SU-DHL-6 (cell line): ENCODE measurements around the gene SH3PXD2B.

ENCODE experiments used
- H2AFZ ChIP-seq: fragments of 200-600 bp; sonication (generic); 2 replicates; pipeline ENCODE4 v1.6.1; 2014; ENCODE audit warnings: low read depth, mild to moderate bottlenecking, moderate library complexity, mixed read lengths, antibody characterized with exemption, low read length; ENCODE audit not compliant: severe bottlenecking
- H3F3A ChIP-seq: fragments of 200-600 bp; shearing (Covaris generic); 2 replicates; pipeline ENCODE4 v1.6.0; 2016; ENCODE audit warnings: antibody characterized with exemption, mild to moderate bottlenecking; ENCODE audit not compliant: insufficient read depth
- H3K27ac ChIP-seq: fragments of 200-600 bp; sonication (generic); 2 replicates; pipeline ENCODE4 v1.5.1; 2016; ENCODE audit warnings: low read depth, mild to moderate bottlenecking, low read length, moderate library complexity, mixed read lengths
- H3K27me3 ChIP-seq: fragments of 200-600 bp; sonication (generic), shearing (Covaris generic); 2 replicates; pipeline ENCODE4 v1.6.0; 2014; ENCODE audit warnings: mild to moderate bottlenecking, low read length
- H3K36me3 ChIP-seq: fragments of 200-600 bp; sonication (generic); 2 replicates; pipeline ENCODE4 v1.6.1; 2014; ENCODE audit warnings: mild to moderate bottlenecking, low read length, mixed read lengths
- H3K4me2 ChIP-seq: fragments of 300-600, 200-600 bp; shearing (Covaris generic), sonication (generic); 2 replicates; pipeline ENCODE4 v1.6.0; 2014; ENCODE audit warnings: low read length, low read depth, mild to moderate bottlenecking; ENCODE audit not compliant: poor library complexity, severe bottlenecking
- H3K4me3 ChIP-seq: fragments of 200-600 bp; sonication (generic); 2 replicates; pipeline ENCODE4 v1.5.1; 2014; ENCODE audit warnings: antibody characterized with exemption, low read length, mild to moderate bottlenecking, mixed read lengths; ENCODE audit not compliant: insufficient read depth, poor library complexity, severe bottlenecking
- H3K79me2 ChIP-seq: fragments of 200-600 bp; sonication (generic); 2 replicates; pipeline ENCODE4 v1.6.1; 2014; ENCODE audit warnings: mild to moderate bottlenecking, low read length, moderate library complexity; ENCODE audit not compliant: insufficient read depth
- H3K9ac ChIP-seq: fragments of 200-600 bp; sonication (generic); 2 replicates; pipeline ENCODE4 v1.7.0; 2014; ENCODE audit warnings: mild to moderate bottlenecking, low read length
- H3K9me2 ChIP-seq: fragments of 200-600 bp; sonication (generic); replicated peaks from 2 replicates; pipeline ENCODE4 v1.6.1; 2014; ENCODE audit warnings: low read length; ENCODE audit not compliant: insufficient read depth
- H3K9me3 ChIP-seq: fragments of 200-600 bp; sonication (generic); 2 replicates; pipeline ENCODE4 v1.6.1; 2014; ENCODE audit warnings: low read length, mixed read lengths; ENCODE audit not compliant: insufficient read depth
- H4K20me1 ChIP-seq: fragments of 200-600 bp; sonication (generic); 2 replicates; pipeline ENCODE4 v1.6.1; 2014; ENCODE audit warnings: low read depth, mild to moderate bottlenecking, antibody characterized with exemption, low read length, moderate library complexity, mixed read lengths
- EZH2phosphoT487 ChIP-seq: fragments of 200-600 bp; sonication (generic), shearing (Covaris generic); conservative IDR thresholded peaks from 2 replicates; pipeline ENCODE4 v1.6.1; 2018; ENCODE audit warnings: mild to moderate bottlenecking, antibody characterized with exemption, low read length, moderate library complexity, mixed read lengths
- TF ChIP-seq, protein P1 (sequence below): fragments of 200-600 bp; sonication (generic); IDR thresholded peaks from one replicate; pipeline ENCODE4 v1.5.1; 2017; ENCODE audit warnings: antibody characterized with exemption, mild to moderate bottlenecking, low read length, moderate library complexity; ENCODE audit not compliant: insufficient read depth, poor library complexity, severe bottlenecking

The SH3PXD2B gene

GRCh38 chr5:172421020-172421419, 33.3 kb downstream of the SH3PXD2B start:
- 0 out of 2 replicates have a peak, but pooled peaks cover 4% of the 10 kb centered on the region for H3K27me3 ChIP-seq
- no peak overlapping the region for H3K9ac ChIP-seq
- H2AFZ ChIP-seq = no peak overlapping the region
- no peak overlapping the region for H3K4me3 ChIP-seq
- no peaks in the 10 kb centered on the region for H3F3A ChIP-seq
- no peaks in the 10 kb centered on the region for H4K20me1 ChIP-seq
- no peak overlapping the region for H3K27ac ChIP-seq
- H3K4me2 ChIP-seq = no peak overlapping the region
- H3K9me3 ChIP-seq = no peaks in the 10 kb centered on the region
- no peaks in the 10 kb centered on the region for H3K79me2 ChIP-seq
- H3K9me2 ChIP-seq = no peaks in the 10 kb centered on the region
- no peak for TF ChIP-seq EZH2phosphoT487
- TF ChIP-seq, protein P1, sequence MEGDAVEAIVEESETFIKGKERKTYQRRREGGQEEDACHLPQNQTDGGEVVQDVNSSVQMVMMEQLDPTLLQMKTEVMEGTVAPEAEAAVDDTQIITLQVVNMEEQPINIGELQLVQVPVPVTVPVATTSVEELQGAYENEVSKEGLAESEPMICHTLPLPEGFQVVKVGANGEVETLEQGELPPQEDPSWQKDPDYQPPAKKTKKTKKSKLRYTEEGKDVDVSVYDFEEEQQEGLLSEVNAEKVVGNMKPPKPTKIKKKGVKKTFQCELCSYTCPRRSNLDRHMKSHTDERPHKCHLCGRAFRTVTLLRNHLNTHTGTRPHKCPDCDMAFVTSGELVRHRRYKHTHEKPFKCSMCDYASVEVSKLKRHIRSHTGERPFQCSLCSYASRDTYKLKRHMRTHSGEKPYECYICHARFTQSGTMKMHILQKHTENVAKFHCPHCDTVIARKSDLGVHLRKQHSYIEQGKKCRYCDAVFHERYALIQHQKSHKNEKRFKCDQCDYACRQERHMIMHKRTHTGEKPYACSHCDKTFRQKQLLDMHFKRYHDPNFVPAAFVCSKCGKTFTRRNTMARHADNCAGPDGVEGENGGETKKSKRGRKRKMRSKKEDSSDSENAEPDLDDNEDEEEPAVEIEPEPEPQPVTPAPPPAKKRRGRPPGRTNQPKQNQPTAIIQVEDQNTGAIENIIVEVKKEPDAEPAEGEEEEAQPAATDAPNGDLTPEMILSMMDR = no peak
- no peaks in the 10 kb centered on the region for H3K36me3 ChIP-seq

DNA sequence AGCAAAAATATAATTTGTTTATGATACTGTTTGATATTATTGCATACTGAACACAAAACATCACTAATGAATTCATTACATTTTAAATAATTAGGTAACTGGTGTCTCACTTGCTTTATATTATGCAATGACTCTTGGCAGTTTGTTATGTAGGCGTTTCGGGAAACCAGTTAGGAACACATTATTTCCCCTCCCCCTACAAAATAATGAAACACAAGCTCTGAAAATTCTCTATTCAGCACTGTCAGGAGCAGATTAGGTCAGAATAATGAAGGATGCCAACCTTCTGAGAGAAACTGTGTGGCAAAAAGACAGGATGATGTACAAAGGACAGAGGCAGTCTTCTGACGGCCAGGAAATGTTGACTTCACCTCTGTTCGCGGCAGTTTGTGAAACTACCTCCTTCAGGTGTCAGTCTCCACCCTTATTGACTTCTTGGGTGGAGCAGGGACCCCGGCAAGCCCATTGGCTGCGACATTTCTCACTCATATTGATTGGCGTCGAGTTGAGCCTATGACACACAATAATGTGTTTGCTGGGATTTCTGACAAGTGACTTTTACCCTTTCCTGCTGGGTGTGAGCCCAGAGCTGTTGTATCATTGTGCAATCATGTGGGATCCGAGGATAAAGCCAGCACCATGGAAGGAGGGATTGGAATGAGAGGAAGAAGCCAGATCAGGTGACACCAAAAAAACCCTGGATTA, 33.9 kb downstream of the SH3PXD2B start:
- Histone ChIP-seq H3K27me3 (0 out of 2 replicates have a peak, but pooled peaks cover 4% of the 10 kb centered on the region), H4K20me1 (no peaks in the 10 kb centered on the region), H3K9me2 (no peaks in the 10 kb centered on the region), H3K9me3 (no peaks in the 10 kb centered on the region), H3K27ac (no peak overlapping the region), H3K4me3 (no peak overlapping the region), H3K36me3 (no peaks in the 10 kb centered on the region), H3K79me2 (no peaks in the 10 kb centered on the region), H3K9ac (no peak overlapping the region), H3K4me2 (no peak overlapping the region), H2AFZ (no peak overlapping the region), H3F3A (no peaks in the 10 kb centered on the region)
- TF ChIP-seq, protein P1 = no peak
- TF ChIP-seq EZH2phosphoT487 = no peak

GRCh38 chr5:172418862-172419814, 35.2 kb downstream of the SH3PXD2B start:
- Histone ChIP-seq H3K9me3 (no peaks in the 10 kb centered on the region), H3K9me2 (no peaks in the 10 kb centered on the region), H3K4me2 (no peak overlapping the region), H3K36me3 (no peaks in the 10 kb centered on the region), H3K9ac (no peak overlapping the region), H3F3A (no peaks in the 10 kb centered on the region), H3K27me3 (no peaks in the 10 kb centered on the region), H3K4me3 (no peak overlapping the region), H3K27ac (no peak overlapping the region), H2AFZ (no peak overlapping the region), H3K79me2 (no peaks in the 10 kb centered on the region), H4K20me1 (no peaks in the 10 kb centered on the region)
- no peak for TF ChIP-seq EZH2phosphoT487
- TF ChIP-seq, protein P1 = no peak
